Esophagus mucosa (tissue), 1 donor: ENCODE results near the gene BTG1. TPM values are rescaled to one million over a fixed set of nuclear protein-coding genes. Genes with fewer than 3 reads are reported as not detected.
"Not testable (repeated sequence)": the region's sequence is repeated elsewhere in the genome, so short reads cannot be mapped to it uniquely, and the experiment has no call there.

Experiments
- ATAC-seq: fragments of 200-7000 bp; cut with Tn5 transposase; one replicate; pipeline ENCODE4 v1.9.1; 2020
- total RNA-seq: library from RNA; stranded (reverse); gene quantifications from one replicate; pipeline ENCODE4 v1.2.4, GENCODE V29; 2023
- donor health status: DM: yes; HTN: yes; CAD: no.

BTG1 gene
- total RNA-seq, 1 donor from 2014 or later, result 119 TPM

DNA sequence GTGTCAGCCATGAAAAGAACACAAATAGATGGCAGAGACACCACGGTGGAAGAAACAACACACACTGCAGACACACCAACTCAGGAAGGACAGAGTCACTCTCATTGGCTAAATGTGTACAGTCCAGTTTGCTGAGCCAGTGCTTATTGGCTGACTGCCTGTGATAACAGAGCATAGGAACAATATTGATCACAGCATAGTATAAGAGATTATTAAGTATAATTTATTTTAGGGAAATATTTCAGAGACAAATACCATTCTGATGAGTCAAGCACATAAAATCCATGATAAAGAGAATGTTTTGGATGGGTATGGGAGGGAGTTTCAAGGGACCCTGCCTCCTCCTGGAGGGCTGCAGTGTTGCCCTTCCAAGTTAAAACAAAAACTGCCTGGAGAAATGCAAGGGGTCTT is 50.9 kb downstream of the BTG1 start:
- ATAC-seq, result no peak

DNA sequence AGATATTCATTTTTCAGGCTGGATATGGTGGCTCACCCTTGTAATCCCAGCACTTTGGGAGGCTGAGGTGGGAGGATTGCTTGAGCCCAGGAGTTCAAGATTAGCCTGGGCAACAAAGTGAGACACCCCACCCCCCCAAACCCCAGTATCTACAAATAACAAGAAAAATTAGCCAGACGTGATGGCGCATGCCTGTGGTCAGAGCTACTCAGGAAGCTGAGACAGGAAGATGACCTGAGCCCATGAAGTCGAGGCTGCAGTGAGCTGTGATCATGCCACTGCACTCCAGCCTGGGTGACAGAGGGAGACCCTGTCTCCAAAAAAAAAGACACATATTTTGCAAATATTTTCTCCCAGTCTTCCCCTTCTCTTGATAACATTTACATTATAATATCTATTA is 51.3 kb downstream of the BTG1 start:
- ATAC-seq, result not testable (repeated sequence)
